HL-60 (cell line): ENCODE results near the gene RASGEF1B.

ENCODE experiments used
- DNase-seq, 2 experiments: peaks; one replicate each; pipeline ENCODE4 v3.0.0-alpha.2; 2010 to 2020; ENCODE audit warnings: low read depth in 1 of 2, low spot score in 1 of 2
- H3K27ac ChIP-seq: fragments of 250-450 bp; sonication (Bioruptor Pico); replicated peaks from 2 replicates; pipeline ENCODE4 v1.5.1; 2020; ENCODE audit warnings: mild to moderate bottlenecking, moderate library complexity
- H3K27me3 ChIP-seq: fragments of 250-450 bp; sonication (Bioruptor Pico); 2 replicates; pipeline ENCODE4 v1.5.1; 2021; ENCODE audit warnings: mild to moderate bottlenecking, moderate library complexity; ENCODE audit not compliant: insufficient read depth, poor library complexity, severe bottlenecking
- H3K4me3 ChIP-seq: replicated peaks from 2 replicates; pipeline ENCODE4 v1.5.1; 2011; ENCODE audit warnings: mild to moderate bottlenecking, control low read depth, low read length; ENCODE audit not compliant: insufficient read depth
- GABPA ChIP-seq: IDR thresholded peaks from 2 replicates; pipeline ENCODE4 v1.6.1; 2012; ENCODE audit warnings: low read depth
- POLR2AphosphoS5 ChIP-seq: IDR thresholded peaks from 2 replicates; pipeline ENCODE4 v1.6.1; 2012; ENCODE audit warnings: low read depth
- SPI1 ChIP-seq: IDR thresholded peaks from 2 replicates; pipeline ENCODE4 v1.6.1; 2012; ENCODE audit warnings: low read depth, mild to moderate bottlenecking, borderline replicate concordance
- TF ChIP-seq, protein P1 (sequence below): IDR thresholded peaks from one replicate; pipeline ENCODE4 v1.5.1; 2011; ENCODE audit warnings: low read length, control low read depth, inconsistent platforms; ENCODE audit not compliant: insufficient read depth
- TF ChIP-seq, protein P2 (sequence below): IDR thresholded peaks from 2 replicates; pipeline ENCODE4 v1.6.1; 2012; ENCODE audit warnings: low read depth; ENCODE audit not compliant: insufficient replicate concordance

RASGEF1B gene

DNA sequence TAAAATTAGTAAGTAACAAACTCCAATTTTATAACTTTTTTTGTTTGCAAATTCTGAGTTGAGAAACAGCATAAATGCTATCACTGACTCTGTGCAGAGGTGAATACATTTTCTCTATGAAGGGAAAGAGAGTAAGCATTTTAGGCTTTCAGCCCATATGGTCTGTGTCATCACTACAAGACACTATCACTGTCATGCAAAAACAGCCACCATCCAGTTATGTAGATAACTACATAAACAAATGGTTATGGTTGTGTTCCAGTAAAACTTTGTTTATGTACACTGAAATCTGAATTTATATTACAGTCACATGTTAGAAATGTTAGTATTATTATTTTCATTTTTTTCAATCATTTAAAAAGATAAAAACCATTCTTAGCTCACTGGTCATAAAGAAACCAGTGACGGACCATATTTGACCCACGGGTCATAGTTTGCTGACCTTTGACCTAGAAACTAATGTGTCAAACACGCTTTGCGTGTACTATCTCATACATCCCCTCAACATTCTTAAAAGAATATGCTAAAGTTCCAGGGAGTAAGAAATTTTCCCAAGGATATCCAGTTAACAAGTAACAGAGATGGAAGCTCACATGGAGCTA is 29.1 kb downstream of the RASGEF1B start:
- DNase-seq, result no peak
- Histone ChIP-seq H3K27ac (no peak overlapping the region), H3K4me3 (no peak overlapping the region), H3K27me3 (no peaks in the 10 kb centered on the region)
- TF ChIP-seq, protein P1, sequence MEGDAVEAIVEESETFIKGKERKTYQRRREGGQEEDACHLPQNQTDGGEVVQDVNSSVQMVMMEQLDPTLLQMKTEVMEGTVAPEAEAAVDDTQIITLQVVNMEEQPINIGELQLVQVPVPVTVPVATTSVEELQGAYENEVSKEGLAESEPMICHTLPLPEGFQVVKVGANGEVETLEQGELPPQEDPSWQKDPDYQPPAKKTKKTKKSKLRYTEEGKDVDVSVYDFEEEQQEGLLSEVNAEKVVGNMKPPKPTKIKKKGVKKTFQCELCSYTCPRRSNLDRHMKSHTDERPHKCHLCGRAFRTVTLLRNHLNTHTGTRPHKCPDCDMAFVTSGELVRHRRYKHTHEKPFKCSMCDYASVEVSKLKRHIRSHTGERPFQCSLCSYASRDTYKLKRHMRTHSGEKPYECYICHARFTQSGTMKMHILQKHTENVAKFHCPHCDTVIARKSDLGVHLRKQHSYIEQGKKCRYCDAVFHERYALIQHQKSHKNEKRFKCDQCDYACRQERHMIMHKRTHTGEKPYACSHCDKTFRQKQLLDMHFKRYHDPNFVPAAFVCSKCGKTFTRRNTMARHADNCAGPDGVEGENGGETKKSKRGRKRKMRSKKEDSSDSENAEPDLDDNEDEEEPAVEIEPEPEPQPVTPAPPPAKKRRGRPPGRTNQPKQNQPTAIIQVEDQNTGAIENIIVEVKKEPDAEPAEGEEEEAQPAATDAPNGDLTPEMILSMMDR, result no peak
- TF ChIP-seq, protein P2, sequence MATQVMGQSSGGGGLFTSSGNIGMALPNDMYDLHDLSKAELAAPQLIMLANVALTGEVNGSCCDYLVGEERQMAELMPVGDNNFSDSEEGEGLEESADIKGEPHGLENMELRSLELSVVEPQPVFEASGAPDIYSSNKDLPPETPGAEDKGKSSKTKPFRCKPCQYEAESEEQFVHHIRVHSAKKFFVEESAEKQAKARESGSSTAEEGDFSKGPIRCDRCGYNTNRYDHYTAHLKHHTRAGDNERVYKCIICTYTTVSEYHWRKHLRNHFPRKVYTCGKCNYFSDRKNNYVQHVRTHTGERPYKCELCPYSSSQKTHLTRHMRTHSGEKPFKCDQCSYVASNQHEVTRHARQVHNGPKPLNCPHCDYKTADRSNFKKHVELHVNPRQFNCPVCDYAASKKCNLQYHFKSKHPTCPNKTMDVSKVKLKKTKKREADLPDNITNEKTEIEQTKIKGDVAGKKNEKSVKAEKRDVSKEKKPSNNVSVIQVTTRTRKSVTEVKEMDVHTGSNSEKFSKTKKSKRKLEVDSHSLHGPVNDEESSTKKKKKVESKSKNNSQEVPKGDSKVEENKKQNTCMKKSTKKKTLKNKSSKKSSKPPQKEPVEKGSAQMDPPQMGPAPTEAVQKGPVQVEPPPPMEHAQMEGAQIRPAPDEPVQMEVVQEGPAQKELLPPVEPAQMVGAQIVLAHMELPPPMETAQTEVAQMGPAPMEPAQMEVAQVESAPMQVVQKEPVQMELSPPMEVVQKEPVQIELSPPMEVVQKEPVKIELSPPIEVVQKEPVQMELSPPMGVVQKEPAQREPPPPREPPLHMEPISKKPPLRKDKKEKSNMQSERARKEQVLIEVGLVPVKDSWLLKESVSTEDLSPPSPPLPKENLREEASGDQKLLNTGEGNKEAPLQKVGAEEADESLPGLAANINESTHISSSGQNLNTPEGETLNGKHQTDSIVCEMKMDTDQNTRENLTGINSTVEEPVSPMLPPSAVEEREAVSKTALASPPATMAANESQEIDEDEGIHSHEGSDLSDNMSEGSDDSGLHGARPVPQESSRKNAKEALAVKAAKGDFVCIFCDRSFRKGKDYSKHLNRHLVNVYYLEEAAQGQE, result no peak
- TF ChIP-seq GABPA (no peak), SPI1 (no peak), POLR2AphosphoS5 (no peak)

DNA sequence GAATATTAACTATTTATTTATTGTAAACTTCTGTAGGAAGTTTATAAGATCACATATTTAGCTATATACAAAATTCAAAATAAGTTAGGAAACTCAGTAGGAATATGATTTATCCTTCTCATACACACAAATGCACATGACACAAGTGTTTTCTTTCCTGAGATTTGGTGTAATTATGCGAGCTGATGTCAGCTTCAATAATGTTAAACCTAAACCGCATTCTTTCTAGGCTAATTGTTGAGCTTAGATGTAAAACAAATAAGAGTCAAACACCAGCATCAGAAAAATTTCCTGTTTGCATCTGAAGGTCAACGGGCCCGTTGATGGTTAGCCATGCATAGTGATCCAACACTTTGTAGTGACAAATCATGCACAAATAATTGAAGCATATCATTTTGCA is 30.8 kb downstream of the RASGEF1B start:
- no peak overlapping the region for H3K4me3 ChIP-seq
- H3K27me3 ChIP-seq, result no peaks in the 10 kb centered on the region
- H3K27ac ChIP-seq, result no peak overlapping the region
- TF ChIP-seq, protein P2, result no peak
- TF ChIP-seq GABPA (no peak), POLR2AphosphoS5 (no peak), SPI1 (no peak)
- TF ChIP-seq, protein P1, result no peak
- DNase-seq, result no peak

DNA sequence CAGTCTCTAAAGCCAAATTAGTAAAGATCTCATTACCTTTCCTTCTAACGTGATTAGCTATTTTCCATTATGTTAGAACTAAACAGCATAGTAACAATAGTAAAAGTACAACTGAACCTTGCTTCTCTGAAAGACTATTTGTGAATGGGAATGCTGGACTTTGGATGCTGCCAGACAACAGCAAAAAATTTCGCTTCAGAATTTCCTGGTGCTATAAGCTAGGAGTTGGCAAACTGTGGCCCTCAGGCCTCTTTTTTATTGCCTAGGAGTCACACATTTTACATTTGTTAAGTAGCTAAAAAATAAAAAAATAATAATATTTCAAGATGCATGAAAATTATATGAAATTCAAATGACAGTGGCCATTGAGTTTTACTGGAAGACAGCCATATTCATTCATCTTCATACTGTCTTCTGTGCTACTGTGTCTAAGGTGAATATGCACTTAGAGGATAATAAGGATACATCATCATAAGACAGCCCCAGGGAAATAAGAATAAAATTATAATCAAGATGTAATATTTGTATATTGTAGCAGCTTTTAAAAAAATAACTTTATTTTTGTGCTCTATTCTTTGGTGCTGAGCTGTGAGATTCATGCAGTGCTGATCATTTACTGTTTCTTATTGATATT is 34.6 kb downstream of the RASGEF1B start:
- no peak overlapping the region for H3K4me3 ChIP-seq
- no peak overlapping the region for H3K27ac ChIP-seq
- H3K27me3 ChIP-seq, result no peaks in the 10 kb centered on the region
- no peak for DNase-seq
- no peak for TF ChIP-seq SPI1
- no peak for TF ChIP-seq GABPA
- TF ChIP-seq POLR2AphosphoS5, result no peak
- TF ChIP-seq, protein P1, result no peak
- TF ChIP-seq, protein P2, result no peak
